Mesothelial cell of epicardium (in vitro differentiated cells): ENCODE measurements around the gene TNFAIP8L2. TPM values are rescaled to one million over a fixed set of nuclear protein-coding genes. Genes with fewer than 3 reads are reported as not detected.
A peak's percentile ranks its signal among the peaks of the same experiment; 100 is the strongest.

Source experiments
- DNase-seq, 2 experiments: peaks; one replicate each; pipeline ENCODE4 v3.0.0; 2021; ENCODE audit warnings: low spot score in 2 of 2; ENCODE audit not compliant: unreplicated experiment in 2 of 2
- H3K27ac Mint-ChIP-seq: 2 replicates; pipeline ENCODE4 v1.8.0; 2021; ENCODE audit warnings: mixed read lengths
- H3K27me3 Mint-ChIP-seq: 2 replicates; pipeline ENCODE4 v1.8.0; 2021; ENCODE audit warnings: low read depth, mixed read lengths
- H3K36me3 Mint-ChIP-seq: 2 replicates; pipeline ENCODE4 v1.8.0; 2021; ENCODE audit warnings: mixed read lengths
- H3K4me1 Mint-ChIP-seq: 2 replicates; pipeline ENCODE4 v1.8.0; 2021; ENCODE audit warnings: mixed read lengths
- H3K4me3 Mint-ChIP-seq: 2 replicates; pipeline ENCODE4 v1.8.0; 2021; ENCODE audit warnings: mild to moderate bottlenecking, moderate library complexity, mixed read lengths
- H3K9me3 Mint-ChIP-seq: 2 replicates; pipeline ENCODE4 v1.8.0; 2021; ENCODE audit warnings: mixed read lengths
- CTCF ChIP-seq: fragments of 200-600 bp; sonication (generic); IDR thresholded peaks from one replicate; pipeline ENCODE4 v1.5.0; 2021; ENCODE audit warnings: antibody characterized with exemption; ENCODE audit not compliant: unreplicated experiment
- total RNA-seq: library from RNA; stranded (reverse); gene quantifications from 3 replicates; pipeline ENCODE4 v1.2.1, GENCODE V29; 2021

The TNFAIP8L2 gene
- total RNA-seq, 1 donor from 2014 or later: not detected

- Mint-ChIP-seq H3K27ac (peak overlapping the region; percentile 63), H3K9me3 (no peaks in the 10 kb centered on the region), H3K36me3 (no peaks in the 10 kb centered on the region), H3K4me3 (peak overlapping the region; percentile 79), H3K27me3 (peaks cover 27% of the 10 kb centered on the region), H3K4me1 (peaks cover 12% of the 10 kb centered on the region)
- TF ChIP-seq CTCF: no peak
- DNase-seq: no peak
Measured at GRCh38 chr1:151147132-151147503, 9.3 kb upstream of the TNFAIP8L2 start.

- H3K27ac Mint-ChIP-seq: no peak overlapping the region
- H3K9me3 Mint-ChIP-seq: no peaks in the 10 kb centered on the region
- H3K27me3 Mint-ChIP-seq: peaks cover 27% of the 10 kb centered on the region
- no peaks in the 10 kb centered on the region for H3K36me3 Mint-ChIP-seq
- peaks cover 12% of the 10 kb centered on the region for H3K4me1 Mint-ChIP-seq
- DNase-seq: no peak
- TF ChIP-seq CTCF: no peak
- H3K4me3 Mint-ChIP-seq: peak overlapping the region; percentile 79
Measured at GRCh38 chr1:151147665-151148064, 8.8 kb upstream of the TNFAIP8L2 start.

GRCh38 chr1:151157067-151157531 lies 650 bp downstream of the TNFAIP8L2 start:
- Mint-ChIP-seq H3K9me3 (no peaks in the 10 kb centered on the region), H3K4me1 (no peaks in the 10 kb centered on the region), H3K27ac (no peak overlapping the region), H3K4me3 (no peak overlapping the region), H3K36me3 (peaks cover 27% of the 10 kb centered on the region), H3K27me3 (no peaks in the 10 kb centered on the region)
- TF ChIP-seq CTCF: no peak
- DNase-seq: no peak

GRCh38 chr1:151158326-151158725 lies 1.9 kb downstream of the TNFAIP8L2 start:
- no peak for DNase-seq
- Mint-ChIP-seq H3K4me3 (no peak overlapping the region), H3K36me3 (peaks cover 27% of the 10 kb centered on the region), H3K27me3 (no peaks in the 10 kb centered on the region), H3K9me3 (no peaks in the 10 kb centered on the region), H3K4me1 (no peaks in the 10 kb centered on the region), H3K27ac (no peak overlapping the region)
- no peak for TF ChIP-seq CTCF

GRCh38 chr1:151158751-151159251 lies 2.4 kb downstream of the TNFAIP8L2 start:
- no peak overlapping the region for H3K4me3 Mint-ChIP-seq
- no peaks in the 10 kb centered on the region for H3K27me3 Mint-ChIP-seq
- no peak overlapping the region for H3K27ac Mint-ChIP-seq
- peaks cover 27% of the 10 kb centered on the region for H3K36me3 Mint-ChIP-seq
- no peaks in the 10 kb centered on the region for H3K9me3 Mint-ChIP-seq
- DNase-seq: no peak
- TF ChIP-seq CTCF: no peak
- H3K4me1 Mint-ChIP-seq: no peaks in the 10 kb centered on the region

- TF ChIP-seq CTCF: no peak
- Mint-ChIP-seq H3K4me3 (no peak overlapping the region), H3K27ac (no peak overlapping the region), H3K9me3 (no peaks in the 10 kb centered on the region), H3K27me3 (no peaks in the 10 kb centered on the region), H3K36me3 (peaks cover 25% of the 10 kb centered on the region), H3K4me1 (peaks cover 4% of the 10 kb centered on the region)
- DNase-seq: no peak
Measured at GRCh38 chr1:151159373-151159772, 2.9 kb downstream of the TNFAIP8L2 start.
